GM12801 (cell line): ENCODE measurements around the gene CASZ1.

Source experiments
- CTCF ChIP-seq: IDR thresholded peaks from one replicate; pipeline ENCODE4 v1.5.1; 2011; ENCODE audit warnings: control low read depth; ENCODE audit not compliant: insufficient read length; ENCODE audit errors: extremely low read depth

Gene CASZ1

GRCh38 chr1:10663678-10664035 is 132.8 kb downstream of the CASZ1 start:
- TF ChIP-seq CTCF = no peak

- TF ChIP-seq CTCF = no peak
Measured at GRCh38 chr1:10662824-10663677, 133.4 kb downstream of the CASZ1 start.

GRCh38 chr1:10662090-10662688 is 134.3 kb downstream of the CASZ1 start:
- TF ChIP-seq CTCF = no peak

GRCh38 chr1:10661453-10661852 is 135.0 kb downstream of the CASZ1 start:
- TF ChIP-seq CTCF = no peak

GRCh38 chr1:10659646-10660540 is 136.6 kb downstream of the CASZ1 start:
- TF ChIP-seq CTCF = no peak

GRCh38 chr1:10659218-10659617 is 137.2 kb downstream of the CASZ1 start:
- TF ChIP-seq CTCF = no peak
